OCI-LY7 (cell line): ENCODE data around the gene ITGB3.
"Not testable (repeated sequence)": the region's sequence is repeated elsewhere in the genome, so short reads cannot be mapped to it uniquely, and the experiment has no call there.

Experiments
- EZH2phosphoT487 ChIP-seq: fragments of 200-600 bp; sonication (generic); IDR thresholded peaks from 2 replicates; pipeline ENCODE4 v1.6.1; 2018; ENCODE audit warnings: low read depth, borderline replicate concordance, mild to moderate bottlenecking, mixed run types, antibody characterized with exemption, low read length, moderate library complexity, mixed read lengths
- TF ChIP-seq, protein P1 (sequence below): fragments of 200-600 bp; sonication (generic); conservative IDR thresholded peaks from 2 replicates; pipeline ENCODE4 v1.5.1; 2014; ENCODE audit warnings: mild to moderate bottlenecking, antibody characterized with exemption, low read length, moderate library complexity, mixed read lengths

DNA sequence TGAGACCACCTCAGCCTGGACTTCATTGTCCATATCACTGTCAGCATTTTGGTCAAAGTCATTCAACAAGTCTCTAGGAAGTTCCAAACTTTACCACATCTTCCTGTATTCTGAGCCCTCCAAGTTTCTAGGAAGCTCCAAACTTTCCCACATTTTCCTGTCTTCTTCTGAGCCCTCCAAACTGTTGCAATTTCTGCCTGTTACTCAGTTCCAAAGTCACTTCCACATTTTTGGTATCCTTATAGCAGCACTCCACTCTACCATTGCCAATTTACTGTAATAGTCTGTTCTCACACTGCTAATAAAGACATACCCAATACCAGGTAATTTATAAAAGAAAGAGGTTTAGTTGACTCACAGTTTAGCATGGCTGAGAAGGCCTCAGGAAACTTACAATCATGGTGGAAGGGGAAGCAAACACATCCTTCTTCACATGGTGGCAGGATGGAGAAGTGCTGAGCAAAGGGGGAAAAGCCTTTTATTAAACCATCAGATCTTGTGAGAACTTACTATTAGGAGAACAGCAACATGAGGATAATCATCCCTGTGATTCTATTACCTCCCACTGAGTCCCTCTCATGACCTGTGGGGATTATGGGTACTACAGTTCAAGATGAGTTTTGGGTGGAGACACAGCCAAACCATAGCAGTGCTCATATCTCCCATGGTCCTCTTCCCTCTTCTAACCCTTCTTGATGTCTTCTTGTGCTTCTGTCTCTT is 16.1 kb downstream of the ITGB3 start:
- TF ChIP-seq, protein P1, sequence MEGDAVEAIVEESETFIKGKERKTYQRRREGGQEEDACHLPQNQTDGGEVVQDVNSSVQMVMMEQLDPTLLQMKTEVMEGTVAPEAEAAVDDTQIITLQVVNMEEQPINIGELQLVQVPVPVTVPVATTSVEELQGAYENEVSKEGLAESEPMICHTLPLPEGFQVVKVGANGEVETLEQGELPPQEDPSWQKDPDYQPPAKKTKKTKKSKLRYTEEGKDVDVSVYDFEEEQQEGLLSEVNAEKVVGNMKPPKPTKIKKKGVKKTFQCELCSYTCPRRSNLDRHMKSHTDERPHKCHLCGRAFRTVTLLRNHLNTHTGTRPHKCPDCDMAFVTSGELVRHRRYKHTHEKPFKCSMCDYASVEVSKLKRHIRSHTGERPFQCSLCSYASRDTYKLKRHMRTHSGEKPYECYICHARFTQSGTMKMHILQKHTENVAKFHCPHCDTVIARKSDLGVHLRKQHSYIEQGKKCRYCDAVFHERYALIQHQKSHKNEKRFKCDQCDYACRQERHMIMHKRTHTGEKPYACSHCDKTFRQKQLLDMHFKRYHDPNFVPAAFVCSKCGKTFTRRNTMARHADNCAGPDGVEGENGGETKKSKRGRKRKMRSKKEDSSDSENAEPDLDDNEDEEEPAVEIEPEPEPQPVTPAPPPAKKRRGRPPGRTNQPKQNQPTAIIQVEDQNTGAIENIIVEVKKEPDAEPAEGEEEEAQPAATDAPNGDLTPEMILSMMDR, result not testable (repeated sequence)
- TF ChIP-seq EZH2phosphoT487, result not testable (repeated sequence)
